ENCODE data around the gene SNIP1. TPM values are rescaled to one million over a fixed set of nuclear protein-coding genes. Genes with fewer than 3 reads are reported as not detected.

The SNIP1 gene
- total RNA-seq, 1 experiment from 2014 or later, result 15.1 TPM

DNA sequence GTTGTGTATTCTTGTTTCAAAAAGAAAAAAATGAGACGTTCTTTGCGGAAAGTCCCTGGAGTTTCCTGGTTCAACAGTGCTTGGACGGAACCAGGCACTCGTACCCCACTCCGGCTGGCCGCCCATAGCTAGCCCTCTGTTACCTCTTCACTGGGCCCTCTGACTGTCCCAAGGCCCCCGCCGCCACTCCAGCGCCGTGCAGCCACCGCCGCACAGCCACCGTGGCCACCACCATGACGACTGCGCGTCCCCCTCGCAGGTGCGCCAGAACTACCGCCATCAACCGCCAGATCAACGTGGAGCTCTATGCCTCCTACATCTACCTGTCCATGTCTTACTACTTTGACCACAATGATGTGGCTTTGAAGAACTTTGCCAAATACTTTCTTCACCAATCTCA is 9.6 kb downstream of the SNIP1 start:
- Histone ChIP-seq H3K23me2 (ENCODE audit: insufficient read length, low read depth, low read length, poor library complexity, severe bottlenecking) (no peaks in the 10 kb centered on the region), H3K79me2 (ENCODE audit: insufficient read depth, low read length) (no peaks in the 10 kb centered on the region), H4K8ac (replicated peaks; ENCODE audit: insufficient read length, low read depth, low read length) (no peak overlapping the region), H2AK5ac (ENCODE audit: insufficient read length, low read length) (no peak overlapping the region), H4K91ac (ENCODE audit: insufficient read length, low read depth, low read length) (no peak overlapping the region), H2BK20ac (ENCODE audit: low read depth, low read length, poor library complexity, severe bottlenecking) (no peak overlapping the region), H3T11ph (ENCODE audit: low read length) (no peak overlapping the region), H2BK5ac (ENCODE audit: insufficient read length, low read length) (no peak overlapping the region), H2BK12ac (ENCODE audit: insufficient read length, low read depth, low read length) (no peak overlapping the region), H2AFZ (ENCODE audit: low read length) (no peak overlapping the region), H3K27ac (ENCODE audit: insufficient read length, low read depth, low read length) (no peak overlapping the region), H3K18ac (ENCODE audit: insufficient read length, low read depth, low read length) (no peak overlapping the region), H3K9ac (ENCODE audit: extremely low read depth, insufficient read length, low read length) (no peak overlapping the region), H4K20me1 (ENCODE audit: control insufficient read depth, insufficient read depth, insufficient read length) (no peaks in the 10 kb centered on the region), H3K23ac (ENCODE audit: insufficient read length, low read depth, low read length) (no peak overlapping the region), H3K9me3 (ENCODE audit: control insufficient read depth, low read depth, low read length) (no peaks in the 10 kb centered on the region), H3K4me2 (ENCODE audit: insufficient read depth, insufficient read length, low read length) (no peak overlapping the region), H3K79me1 (ENCODE audit: insufficient read depth, low read depth, low read length, poor library complexity, severe bottlenecking) (no peaks in the 10 kb centered on the region), H4K5ac (ENCODE audit: insufficient read length, low read depth, low read length) (no peak overlapping the region), H2BK120ac (ENCODE audit: low read depth, low read length, poor library complexity, severe bottlenecking) (no peak overlapping the region), H3K27me3 (ENCODE audit: insufficient read depth, low read length) (no peaks in the 10 kb centered on the region), H3K14ac (ENCODE audit: insufficient read depth, low read length) (no peak overlapping the region), H2BK15ac (ENCODE audit: low read depth, low read length) (no peak overlapping the region), H3K4me1 (ENCODE audit: insufficient read depth, low read length) (no peaks in the 10 kb centered on the region), H3K56ac (ENCODE audit: insufficient read length, low read depth, low read length) (no peak overlapping the region), H3K4ac (ENCODE audit: low read depth, low read length) (no peak overlapping the region)
- no peaks in the 10 kb centered on the region for H3K4me1 Mint-ChIP-seq
- no peaks in the 10 kb centered on the region for H3K9me3 Mint-ChIP-seq
- no peak for DNase-seq
- TF ChIP-seq, protein P1, sequence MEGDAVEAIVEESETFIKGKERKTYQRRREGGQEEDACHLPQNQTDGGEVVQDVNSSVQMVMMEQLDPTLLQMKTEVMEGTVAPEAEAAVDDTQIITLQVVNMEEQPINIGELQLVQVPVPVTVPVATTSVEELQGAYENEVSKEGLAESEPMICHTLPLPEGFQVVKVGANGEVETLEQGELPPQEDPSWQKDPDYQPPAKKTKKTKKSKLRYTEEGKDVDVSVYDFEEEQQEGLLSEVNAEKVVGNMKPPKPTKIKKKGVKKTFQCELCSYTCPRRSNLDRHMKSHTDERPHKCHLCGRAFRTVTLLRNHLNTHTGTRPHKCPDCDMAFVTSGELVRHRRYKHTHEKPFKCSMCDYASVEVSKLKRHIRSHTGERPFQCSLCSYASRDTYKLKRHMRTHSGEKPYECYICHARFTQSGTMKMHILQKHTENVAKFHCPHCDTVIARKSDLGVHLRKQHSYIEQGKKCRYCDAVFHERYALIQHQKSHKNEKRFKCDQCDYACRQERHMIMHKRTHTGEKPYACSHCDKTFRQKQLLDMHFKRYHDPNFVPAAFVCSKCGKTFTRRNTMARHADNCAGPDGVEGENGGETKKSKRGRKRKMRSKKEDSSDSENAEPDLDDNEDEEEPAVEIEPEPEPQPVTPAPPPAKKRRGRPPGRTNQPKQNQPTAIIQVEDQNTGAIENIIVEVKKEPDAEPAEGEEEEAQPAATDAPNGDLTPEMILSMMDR (conservative IDR thresholded peaks at IDR 0.05), result no peak
- peaks cover 24 to 55% (median 55%) of the 10 kb centered on the region in 3 experiments for H3K36me3 Mint-ChIP-seq (ENCODE audit: insufficient read depth in 1 of 3, low read depth in 3 of 3)
- WGBS (ENCODE audit: extremely low coverage, insufficient read length, low lambda C conversion rate), result no CpG with 5 or more reads among the region's 21 CpGs
- peak overlapping the region in 1 of 3 experiments; percentile 57; a peak in 1 of 7 replicates for H3K27ac Mint-ChIP-seq
- no peaks in the 10 kb centered on the region for H3K27me3 Mint-ChIP-seq (ENCODE audit: low read depth)
- no peak overlapping the region for H3K4me3 Mint-ChIP-seq

Data from H9 (cell line).